BLaER1 treated with 17β-estradiol and CSF1 and Interleukin-3, amounts not matched to agents 10 nM and 100 nM (cell line): ENCODE data around the gene SLC7A1.

Experiments
- H3K27ac ChIP-seq, 11 experiments: shearing (Covaris generic); formaldehyde crosslinking; 2 replicates each; pipeline ENCODE4 v1.8.1; 2022
- H3K27me3 ChIP-seq, 11 experiments: shearing (Covaris generic); formaldehyde crosslinking; 2 replicates each; pipeline ENCODE4 v1.8.1; 2022
- H3K36me3 ChIP-seq, 11 experiments: shearing (Covaris generic); formaldehyde crosslinking; 2 replicates each; pipeline ENCODE4 v1.8.1; 2022
- H3K4me1 ChIP-seq, 10 experiments: shearing (Covaris generic); formaldehyde crosslinking; 2 replicates each; pipeline ENCODE4 v1.8.1; 2022
- H3K4me2 ChIP-seq, 11 experiments: shearing (Covaris generic); formaldehyde crosslinking; 2 replicates each; pipeline ENCODE4 v1.8.1; 2022
- H3K4me3 ChIP-seq, 10 experiments: shearing (Covaris generic); formaldehyde crosslinking; 2 replicates each; pipeline ENCODE4 v1.8.1; 2022
- H3K9ac ChIP-seq, 11 experiments: shearing (Covaris generic); formaldehyde crosslinking; 2 replicates each; pipeline ENCODE4 v1.8.1; 2022
- H3K9me3 ChIP-seq, 11 experiments: shearing (Covaris generic); formaldehyde crosslinking; replicated peaks in 1 of 11; 2 replicates each; pipeline ENCODE4 v1.8.1; 2022
- H4K20me1 ChIP-seq, 11 experiments: shearing (Covaris generic); formaldehyde crosslinking; 2 replicates each; pipeline ENCODE4 v1.8.1; 2022
- Cebpa-rat ChIP-seq, 11 experiments: shearing (Covaris generic); IDR thresholded peaks; 2 replicates each; pipeline ENCODE4 v1.8.1; 2022

SLC7A1 gene

GRCh38 chr13:29520671-29521070 is 74.8 kb downstream of the SLC7A1 start:
- H3K9ac ChIP-seq: no peak overlapping the region
- H3K4me1 ChIP-seq: peaks cover 14 to 31% (median 28%) of the 10 kb centered on the region in 10 experiments
- no peaks in the 10 kb centered on the region for H3K9me3 ChIP-seq
- H3K27me3 ChIP-seq: no peaks in the 10 kb centered on the region
- no peak for TF ChIP-seq Cebpa-rat (IDR thresholded peaks at IDR 0.05)
- no peak overlapping the region for H3K4me3 ChIP-seq
- peaks cover 89 to 100% (median 100%) of the 10 kb centered on the region in 11 experiments for H3K36me3 ChIP-seq
- H3K4me2 ChIP-seq: no peak overlapping the region
- H4K20me1 ChIP-seq: peaks cover 0 to 91% (median 27%) of the 10 kb centered on the region in 11 experiments; a peak in 15 of 22 replicates
- H3K27ac ChIP-seq: no peak overlapping the region

GRCh38 chr13:29519921-29520320 is 75.6 kb downstream of the SLC7A1 start:
- H3K4me1 ChIP-seq: peaks cover 14 to 26% (median 21%) of the 10 kb centered on the region in 10 experiments
- no peak overlapping the region for H3K27ac ChIP-seq
- peaks cover 94 to 100% (median 100%) of the 10 kb centered on the region in 11 experiments for H3K36me3 ChIP-seq
- peaks cover 0 to 91% (median 23%) of the 10 kb centered on the region in 11 experiments; a peak in 16 of 22 replicates for H4K20me1 ChIP-seq
- H3K9me3 ChIP-seq: no peaks in the 10 kb centered on the region
- H3K27me3 ChIP-seq: no peaks in the 10 kb centered on the region
- H3K4me2 ChIP-seq: no peak overlapping the region
- no peak for TF ChIP-seq Cebpa-rat (IDR thresholded peaks at IDR 0.05)
- H3K4me3 ChIP-seq: no peak overlapping the region
- no peak overlapping the region for H3K9ac ChIP-seq

GRCh38 chr13:29516880-29517279 is 78.6 kb downstream of the SLC7A1 start:
- no peak for TF ChIP-seq Cebpa-rat (IDR thresholded peaks at IDR 0.05)
- Histone ChIP-seq H3K27me3 (no peaks in the 10 kb centered on the region), H3K4me2 (no peak overlapping the region), H3K9me3 (no peaks in the 10 kb centered on the region), H4K20me1 (peaks cover 0 to 99% (median 26%) of the 10 kb centered on the region in 11 experiments; a peak in 16 of 22 replicates), H3K4me3 (no peak overlapping the region), H3K27ac (no peak overlapping the region), H3K4me1 (peaks cover 0 to 22% (median 3%) of the 10 kb centered on the region in 10 experiments; a peak in 9 of 20 replicates), H3K36me3 (peaks cover 99 to 100% (median 100%) of the 10 kb centered on the region in 11 experiments), H3K9ac (no peak overlapping the region)

GRCh38 chr13:29516012-29516411 is 79.5 kb downstream of the SLC7A1 start:
- Histone ChIP-seq H3K9me3 (no peaks in the 10 kb centered on the region), H3K9ac (no peak overlapping the region), H3K27me3 (no peaks in the 10 kb centered on the region), H3K4me3 (no peak overlapping the region), H3K27ac (no peak overlapping the region), H3K36me3 (peaks cover 98 to 100% (median 100%) of the 10 kb centered on the region in 11 experiments), H3K4me1 (peaks cover 0 to 22% (median 6%) of the 10 kb centered on the region in 10 experiments; a peak in 9 of 20 replicates), H3K4me2 (no peak overlapping the region), H4K20me1 (peaks cover 0 to 99% (median 27%) of the 10 kb centered on the region in 11 experiments; a peak in 16 of 22 replicates)
- TF ChIP-seq Cebpa-rat (IDR thresholded peaks at IDR 0.05): no peak

DNA sequence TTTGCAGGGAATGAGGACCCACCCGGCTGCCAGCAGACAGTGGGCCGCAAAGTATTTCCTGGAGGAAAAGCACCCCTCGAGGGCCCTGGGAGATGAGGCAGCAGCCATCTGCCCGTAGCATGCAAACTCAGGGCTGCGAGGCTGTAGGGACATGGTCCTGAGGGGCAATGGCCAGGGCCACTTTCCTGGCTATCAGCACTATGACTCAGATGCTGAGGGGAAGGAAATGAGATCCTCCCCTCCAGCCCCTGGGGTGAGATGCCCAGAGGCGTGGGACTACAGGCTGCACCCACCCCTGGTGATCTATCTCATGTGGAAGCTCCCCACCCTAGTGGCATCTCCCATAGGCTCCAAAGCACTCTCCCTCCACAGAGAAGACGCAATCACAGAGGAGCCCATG is 80.1 kb downstream of the SLC7A1 start:
- no peak for TF ChIP-seq Cebpa-rat (IDR thresholded peaks at IDR 0.05)
- Histone ChIP-seq H4K20me1 (peaks cover 0 to 99% (median 31%) of the 10 kb centered on the region in 11 experiments; a peak in 17 of 22 replicates), H3K4me3 (no peak overlapping the region), H3K4me2 (no peak overlapping the region), H3K4me1 (peaks cover 0 to 22% (median 6%) of the 10 kb centered on the region in 10 experiments; a peak in 9 of 20 replicates), H3K27ac (no peak overlapping the region), H3K9ac (peak overlapping the region in 1 of 11 experiments; percentile 7; a peak in 1 of 22 replicates), H3K36me3 (peaks cover 98 to 100% (median 100%) of the 10 kb centered on the region in 11 experiments), H3K27me3 (no peaks in the 10 kb centered on the region), H3K9me3 (no peaks in the 10 kb centered on the region)

GRCh38 chr13:29514720-29515310 is 80.7 kb downstream of the SLC7A1 start:
- no peaks in the 10 kb centered on the region for H3K9me3 ChIP-seq
- H3K4me1 ChIP-seq: peaks cover 0 to 22% (median 8%) of the 10 kb centered on the region in 10 experiments; a peak in 10 of 20 replicates
- peaks cover 0 to 99% (median 34%) of the 10 kb centered on the region in 11 experiments; a peak in 17 of 22 replicates for H4K20me1 ChIP-seq
- H3K27me3 ChIP-seq: no peaks in the 10 kb centered on the region
- H3K4me2 ChIP-seq: no peak overlapping the region
- H3K4me3 ChIP-seq: no peak overlapping the region
- no peak for TF ChIP-seq Cebpa-rat (IDR thresholded peaks at IDR 0.05)
- H3K36me3 ChIP-seq: peaks cover 93 to 100% (median 98%) of the 10 kb centered on the region in 11 experiments
- H3K27ac ChIP-seq: no peak overlapping the region
- peak overlapping the region in 1 of 11 experiments; percentile 7; a peak in 1 of 22 replicates for H3K9ac ChIP-seq

DNA sequence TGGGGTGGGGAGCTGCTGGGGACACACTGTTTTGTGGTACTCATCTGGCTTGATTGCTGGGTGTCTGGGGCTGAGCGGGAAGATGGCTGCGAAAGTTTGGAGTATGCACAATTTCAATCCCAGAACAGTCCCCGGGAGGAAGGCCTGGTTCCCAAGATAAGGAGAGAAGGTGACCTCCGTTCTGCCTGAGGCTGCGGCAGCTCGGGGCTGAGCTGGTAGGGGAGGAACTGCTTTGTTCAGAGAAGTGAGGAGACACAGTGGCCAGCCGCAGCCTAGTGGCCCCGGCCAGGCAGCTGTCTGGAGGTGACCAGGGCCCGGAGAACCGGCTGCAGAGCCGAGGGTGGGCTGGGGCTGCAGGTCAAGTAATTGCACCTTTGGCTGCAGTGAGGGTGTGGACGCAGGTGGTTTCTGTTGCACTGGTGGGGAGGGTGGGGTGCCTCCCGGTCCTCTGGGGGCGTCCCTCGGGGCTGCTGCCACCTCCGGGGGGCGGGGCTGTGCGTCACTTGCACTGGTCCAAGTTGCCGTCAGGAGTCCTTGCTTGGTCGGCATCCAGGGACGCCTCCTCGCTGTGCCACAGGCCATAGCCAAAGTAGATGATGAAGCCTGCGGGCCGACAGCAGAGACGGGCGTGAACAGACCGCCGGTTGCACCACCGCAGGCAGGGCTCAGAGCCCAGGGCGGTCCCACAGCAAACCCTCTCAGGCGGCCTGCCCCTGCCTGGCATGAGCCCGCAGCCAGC is 81.3 kb downstream of the SLC7A1 start:
- TF ChIP-seq Cebpa-rat (IDR thresholded peaks at IDR 0.05): no peak
- Histone ChIP-seq H3K9me3 (no peaks in the 10 kb centered on the region), H3K27ac (no peak overlapping the region), H4K20me1 (peaks cover 0 to 100% (median 37%) of the 10 kb centered on the region in 11 experiments; a peak in 19 of 22 replicates), H3K9ac (no peak overlapping the region), H3K4me3 (no peak overlapping the region), H3K4me2 (peak overlapping the region in 2 of 11 experiments; percentile 23 to 51; a peak in 1 of 22 replicates), H3K4me1 (peaks cover 2 to 26% (median 9%) of the 10 kb centered on the region in 10 experiments; a peak in 19 of 20 replicates), H3K27me3 (no peaks in the 10 kb centered on the region), H3K36me3 (peaks cover 87 to 98% (median 92%) of the 10 kb centered on the region in 11 experiments)

- peaks cover 0 to 100% (median 46%) of the 10 kb centered on the region in 11 experiments; a peak in 19 of 22 replicates for H4K20me1 ChIP-seq
- H3K9ac ChIP-seq: no peak overlapping the region
- H3K9me3 ChIP-seq: no peaks in the 10 kb centered on the region
- peak overlapping the region in 3 of 11 experiments; percentile 3 to 51 (median 23); a peak in 2 of 22 replicates for H3K4me2 ChIP-seq
- H3K4me1 ChIP-seq: peaks cover 11 to 31% (median 17%) of the 10 kb centered on the region in 10 experiments; a peak in 19 of 20 replicates
- peaks cover 78 to 89% (median 83%) of the 10 kb centered on the region in 11 experiments for H3K36me3 ChIP-seq
- no peak overlapping the region for H3K4me3 ChIP-seq
- TF ChIP-seq Cebpa-rat (IDR thresholded peaks at IDR 0.05): no peak
- no peak overlapping the region for H3K27ac ChIP-seq
- H3K27me3 ChIP-seq: no peaks in the 10 kb centered on the region
Measured at GRCh38 chr13:29513002-29513980, 82.2 kb downstream of the SLC7A1 start.
